Measurements from ENCODE around the gene ITLN2. TPM values are rescaled to one million over a fixed set of nuclear protein-coding genes. Genes with fewer than 3 reads are reported as not detected.
"Not testable (repeated sequence)": the region's sequence is repeated elsewhere in the genome, so short reads cannot be mapped to it uniquely, and the experiment has no call there.

Gene ITLN2
- total RNA-seq, 1 experiment from 2014 or later: 2.4 TPM

GRCh38 chr1:160904783-160905616 is 49.6 kb downstream of the ITLN2 start:
- Mint-ChIP-seq H3K9me3 (no peaks in the 10 kb centered on the region; a peak in 1 of 5 replicates), H3K27ac (no peak overlapping the region), H3K27me3 (ENCODE audit: low read depth) (peaks cover 3% of the 10 kb centered on the region), H3K4me3 (no peak overlapping the region), H3K4me1 (peaks cover 0 to 6% of the 10 kb centered on the region in 2 experiments; a peak in 3 of 4 replicates), H3K36me3 (ENCODE audit: insufficient read depth in 1 of 3, low read depth in 3 of 3) (no peaks in the 10 kb centered on the region)
- no peak overlapping the region for H4K91ac ChIP-seq (ENCODE audit: insufficient read length, low read depth, low read length)
- H3K9ac ChIP-seq (ENCODE audit: extremely low read depth, insufficient read length, low read length): no peak overlapping the region
- no peak overlapping the region for H2AFZ ChIP-seq (ENCODE audit: low read length)
- H3K27me3 ChIP-seq (ENCODE audit: insufficient read depth, low read length): no peaks in the 10 kb centered on the region
- no peaks in the 10 kb centered on the region for H3K23me2 ChIP-seq (ENCODE audit: insufficient read length, low read depth, low read length, poor library complexity, severe bottlenecking)
- no peak overlapping the region for H2AK5ac ChIP-seq (ENCODE audit: insufficient read length, low read length)
- H2BK15ac ChIP-seq (ENCODE audit: low read depth, low read length): no peak overlapping the region
- H3K18ac ChIP-seq (ENCODE audit: insufficient read length, low read depth, low read length): no peak overlapping the region
- no peak for DNase-seq
- H3K79me1 ChIP-seq (ENCODE audit: insufficient read depth, low read depth, low read length, poor library complexity, severe bottlenecking): no peaks in the 10 kb centered on the region
- no peak overlapping the region for H4K5ac ChIP-seq (ENCODE audit: insufficient read length, low read depth, low read length)
- no peaks in the 10 kb centered on the region for H3K79me2 ChIP-seq (ENCODE audit: insufficient read depth, low read length)
- H3K4me2 ChIP-seq (ENCODE audit: insufficient read depth, insufficient read length, low read length): no peak overlapping the region
- no peak overlapping the region for H2BK120ac ChIP-seq (ENCODE audit: low read depth, low read length, poor library complexity, severe bottlenecking)
- H2BK5ac ChIP-seq (ENCODE audit: insufficient read length, low read length): no peak overlapping the region
- H4K20me1 ChIP-seq (ENCODE audit: control insufficient read depth, insufficient read depth, insufficient read length): no peaks in the 10 kb centered on the region
- TF ChIP-seq CTCF (conservative IDR thresholded peaks at IDR 0.05): no peak
- no peak overlapping the region for H3T11ph ChIP-seq (ENCODE audit: low read length)
- no peak overlapping the region for H2BK20ac ChIP-seq (ENCODE audit: low read depth, low read length, poor library complexity, severe bottlenecking)
- no peak overlapping the region for H3K56ac ChIP-seq (ENCODE audit: insufficient read length, low read depth, low read length)
- H3K27ac ChIP-seq (ENCODE audit: insufficient read length, low read depth, low read length): no peak overlapping the region
- H4K8ac ChIP-seq (replicated peaks; ENCODE audit: insufficient read length, low read depth, low read length): no peak overlapping the region
- no peak overlapping the region for H3K23ac ChIP-seq (ENCODE audit: insufficient read length, low read depth, low read length)
- no peaks in the 10 kb centered on the region for H3K9me3 ChIP-seq (ENCODE audit: control insufficient read depth, low read depth, low read length)
- no peak overlapping the region for H3K14ac ChIP-seq (ENCODE audit: insufficient read depth, low read length)
- no peak overlapping the region for H3K4ac ChIP-seq (ENCODE audit: low read depth, low read length)
- H3K4me1 ChIP-seq (ENCODE audit: insufficient read depth, low read length): no peaks in the 10 kb centered on the region
- no CpG with 5 or more reads among the region's 8 CpGs for WGBS (ENCODE audit: extremely low coverage, insufficient read length, low lambda C conversion rate)
- H2BK12ac ChIP-seq (ENCODE audit: insufficient read length, low read depth, low read length): no peak overlapping the region

DNA sequence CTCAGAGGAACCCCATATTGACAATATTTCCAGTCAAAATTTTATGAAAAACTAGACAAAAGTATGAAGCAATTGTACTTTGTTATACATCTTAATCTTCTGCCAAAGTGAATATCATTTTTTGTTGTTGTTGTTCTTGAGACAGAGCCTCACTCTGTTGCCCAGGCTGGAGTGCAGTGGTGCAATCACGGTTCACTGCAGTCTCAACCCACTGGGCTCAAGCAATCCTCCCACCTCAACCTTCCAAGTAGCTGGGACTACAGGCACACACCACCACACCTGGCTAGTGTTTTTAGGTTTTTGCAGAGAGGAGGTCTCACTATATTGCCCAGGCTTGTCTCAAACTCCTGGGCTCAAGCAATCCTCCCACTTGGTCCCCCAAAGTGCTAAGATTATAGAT is 52.4 kb downstream of the ITLN2 start:
- not testable (repeated sequence) for H3K9me3 Mint-ChIP-seq; H2BK20ac ChIP-seq (ENCODE audit: low read depth, low read length, poor library complexity, severe bottlenecking); H3K14ac ChIP-seq (ENCODE audit: insufficient read depth, low read length); H2BK120ac ChIP-seq (ENCODE audit: low read depth, low read length, poor library complexity, severe bottlenecking); H2AFZ ChIP-seq (ENCODE audit: low read length); H3K9ac ChIP-seq (ENCODE audit: extremely low read depth, insufficient read length, low read length); H3K23me2 ChIP-seq (ENCODE audit: insufficient read length, low read depth, low read length, poor library complexity, severe bottlenecking); H2BK5ac ChIP-seq (ENCODE audit: insufficient read length, low read length); H2AK5ac ChIP-seq (ENCODE audit: insufficient read length, low read length); H3K36me3 Mint-ChIP-seq (ENCODE audit: insufficient read depth in 1 of 3, low read depth in 3 of 3); H4K91ac ChIP-seq (ENCODE audit: insufficient read length, low read depth, low read length); H3K56ac ChIP-seq (ENCODE audit: insufficient read length, low read depth, low read length); H3K4me1 Mint-ChIP-seq; H3K27me3 ChIP-seq (ENCODE audit: insufficient read depth, low read length); H3K4me3 Mint-ChIP-seq; H2BK15ac ChIP-seq (ENCODE audit: low read depth, low read length); H3K18ac ChIP-seq (ENCODE audit: insufficient read length, low read depth, low read length); H3K23ac ChIP-seq (ENCODE audit: insufficient read length, low read depth, low read length); DNase-seq; H3K4me2 ChIP-seq (ENCODE audit: insufficient read depth, insufficient read length, low read length); H3K27ac ChIP-seq (ENCODE audit: insufficient read length, low read depth, low read length); H3T11ph ChIP-seq (ENCODE audit: low read length); H4K20me1 ChIP-seq (ENCODE audit: control insufficient read depth, insufficient read depth, insufficient read length); H4K5ac ChIP-seq (ENCODE audit: insufficient read length, low read depth, low read length); H4K8ac ChIP-seq (replicated peaks; ENCODE audit: insufficient read length, low read depth, low read length); H3K4me1 ChIP-seq (ENCODE audit: insufficient read depth, low read length); H3K79me2 ChIP-seq (ENCODE audit: insufficient read depth, low read length); H3K4ac ChIP-seq (ENCODE audit: low read depth, low read length); H3K79me1 ChIP-seq (ENCODE audit: insufficient read depth, low read depth, low read length, poor library complexity, severe bottlenecking); H3K9me3 ChIP-seq (ENCODE audit: control insufficient read depth, low read depth, low read length); H3K27ac Mint-ChIP-seq; H2BK12ac ChIP-seq (ENCODE audit: insufficient read length, low read depth, low read length)
- WGBS (ENCODE audit: extremely low coverage, insufficient read length, low lambda C conversion rate): no CpG with 5 or more reads among the region's 1 CpG
- peaks cover 22% of the 10 kb centered on the region for H3K27me3 Mint-ChIP-seq (ENCODE audit: low read depth)
